Gastrocnemius medialis (tissue), 4 donors: ENCODE data around the gene PSMD11.

Source experiments
- CTCF ChIP-seq, 5 experiments: fragments of 450-650 bp in 3 of 5; fragments of 200-600 bp in 2 of 5; sonication (generic) in 2 of 5; IDR thresholded peaks in 4 of 5; conservative IDR thresholded peaks in 1 of 5; 1 replicate in 4 of 5; 2 replicates in 1 of 5; pipeline ENCODE4 v1.5.1; 2016 to 2019; ENCODE audit warnings: antibody characterized with exemption in 5 of 5, mild to moderate bottlenecking in 3 of 5, moderate library complexity in 3 of 5
- POLR2A ChIP-seq, 2 donors: fragments of 450-650 bp; IDR thresholded peaks; one replicate each; pipeline ENCODE4 v1.6.1; 2017; ENCODE audit warnings: antibody characterized with exemption in 2 of 2, mild to moderate bottlenecking in 2 of 2, moderate library complexity in 2 of 2

GRCh38 chr17:32493976-32494513 lies 49.7 kb downstream of the PSMD11 start:
- TF ChIP-seq CTCF (IDR thresholded peaks at IDR 0.05 in 4 of 5, conservative IDR thresholded peaks at IDR 0.05 in 1 of 5), result no peak
- TF ChIP-seq POLR2A (IDR thresholded peaks at IDR 0.05), result no peak
